K562 treated with DMSO at 1 percent for 12 hours (cell line): ENCODE data around the gene PGM3. TPM values are rescaled to one million over a fixed set of nuclear protein-coding genes. Genes with fewer than 3 reads are reported as not detected.

Source experiments
- total RNA-seq: library from RNA; unstranded; fragments of 300-600 nt; gene quantifications from 2 replicates; pipeline ENCODE4 v1.2.3, GENCODE V29; 2022; ENCODE audit not compliant: insufficient read depth

PGM3 gene
- total RNA-seq = 27.1 and 44.3 TPM in 2 replicates

GRCh38 chr6:83192871-83193746 is at the start of gene PGM3, which contains the start of gene RWDD2A:
TSS of gene PGM3 (minus strand) at chr6:83193265. CDS start at chr6:83191012, 2,253 bp downstream.
TSS of gene RWDD2A (plus strand) at chr6:83193357. CDS start at chr6:83194452, 1,095 bp downstream.

Other genes starting within 250 kb of the PGM3 start
- 3.0 and 4.4 TPM in 2 replicates for gene UBE3D, start 127.4 kb downstream of the PGM3 start, total RNA-seq
- 0.75 and 5.2 TPM in 2 replicates for gene DOP1A, start 125.6 kb downstream of the PGM3 start, total RNA-seq
- 1.8 and 4.4 TPM in 2 replicates for gene RWDD2A, start 92 bp upstream of the PGM3 start, total RNA-seq
- gene ME1, start 237.8 kb upstream of the PGM3 start, total RNA-seq = 6.2 and 14.6 TPM in 2 replicates